Parathyroid adenoma (tissue), 2 donors: Measurements from ENCODE around the gene GTF2IRD1.

Source experiments
- H2AFZ ChIP-seq: fragments of 300-600 bp; sonication (generic); one replicate; pipeline ENCODE4 v1.7.0; 2017; ENCODE audit warnings: antibody characterized with exemption, mild to moderate bottlenecking
- H3K27ac ChIP-seq: fragments of 300-600 bp; sonication (generic); one replicate; pipeline ENCODE4 v1.7.0; 2017
- H3K27me3 ChIP-seq: fragments of 300-600 bp; sonication (generic); one replicate; pipeline ENCODE4 v1.7.0; 2017; ENCODE audit warnings: low read length; ENCODE audit not compliant: control insufficient read depth, insufficient read depth
- H3K36me3 ChIP-seq: fragments of 300-600 bp; sonication (generic); one replicate; pipeline ENCODE4 v1.7.0; 2017; ENCODE audit warnings: low read length; ENCODE audit not compliant: control insufficient read depth, insufficient read depth
- H3K4me1 ChIP-seq: fragments of 300-600 bp; sonication (generic); one replicate; pipeline ENCODE4 v1.7.0; 2017; ENCODE audit warnings: control low read depth
- H3K4me2 ChIP-seq: fragments of 300-600 bp; sonication (generic); one replicate; pipeline ENCODE4 v1.7.0; 2017; ENCODE audit warnings: low read length
- H3K4me3 ChIP-seq: fragments of 300-600 bp; sonication (generic); one replicate; pipeline ENCODE4 v1.7.0; 2017; ENCODE audit warnings: low read depth, low read length
- H3K79me2 ChIP-seq: fragments of 300-600 bp; sonication (generic); one replicate; pipeline ENCODE4 v1.7.0; 2017; ENCODE audit warnings: control low read depth
- H3K9ac ChIP-seq: fragments of 300-600 bp; sonication (generic); one replicate; pipeline ENCODE4 v1.7.0; 2017; ENCODE audit warnings: mild to moderate bottlenecking
- H3K9me3 ChIP-seq: fragments of 300-600 bp; sonication (generic); one replicate; pipeline ENCODE4 v1.7.0; 2017; ENCODE audit warnings: low read length; ENCODE audit not compliant: control insufficient read depth
- CTCF ChIP-seq: fragments of 300-600 bp; sonication (generic); IDR thresholded peaks from one replicate; pipeline ENCODE4 v1.7.0; 2017; ENCODE audit warnings: antibody characterized with exemption, mild to moderate bottlenecking
- donor health status: primary hyperparathyroidism.

Gene GTF2IRD1

DNA sequence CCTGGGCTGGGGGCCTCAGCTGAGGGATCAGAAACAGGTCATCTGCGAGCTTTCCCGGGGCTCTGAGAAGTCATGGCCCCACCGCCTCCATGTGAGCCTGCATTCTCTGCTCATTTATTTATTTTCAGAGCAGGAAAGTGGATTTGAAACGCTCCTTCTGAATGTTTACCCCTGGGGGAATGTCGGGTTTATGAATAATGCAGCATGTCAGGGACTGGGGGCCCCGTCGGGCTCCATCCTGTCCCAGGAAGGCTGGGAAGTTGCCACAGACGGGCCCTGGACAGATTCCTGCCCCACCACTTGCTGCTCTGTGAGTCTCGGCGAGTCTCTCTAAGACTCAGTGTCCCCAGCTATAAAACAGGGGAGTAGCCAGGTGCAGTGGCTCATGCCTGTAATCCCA is 11.9 kb upstream of the GTF2IRD1 start:
- Histone ChIP-seq H3K4me3 (no peak overlapping the region), H3K36me3 (no peaks in the 10 kb centered on the region), H3K79me2 (no peaks in the 10 kb centered on the region), H3K4me1 (peaks cover 7% of the 10 kb centered on the region), H2AFZ (no peak overlapping the region), H3K9ac (no peak overlapping the region), H3K9me3 (no peaks in the 10 kb centered on the region), H3K27ac (no peak overlapping the region), H3K4me2 (no peak overlapping the region), H3K27me3 (no peaks in the 10 kb centered on the region)
- no peak for TF ChIP-seq CTCF

DNA sequence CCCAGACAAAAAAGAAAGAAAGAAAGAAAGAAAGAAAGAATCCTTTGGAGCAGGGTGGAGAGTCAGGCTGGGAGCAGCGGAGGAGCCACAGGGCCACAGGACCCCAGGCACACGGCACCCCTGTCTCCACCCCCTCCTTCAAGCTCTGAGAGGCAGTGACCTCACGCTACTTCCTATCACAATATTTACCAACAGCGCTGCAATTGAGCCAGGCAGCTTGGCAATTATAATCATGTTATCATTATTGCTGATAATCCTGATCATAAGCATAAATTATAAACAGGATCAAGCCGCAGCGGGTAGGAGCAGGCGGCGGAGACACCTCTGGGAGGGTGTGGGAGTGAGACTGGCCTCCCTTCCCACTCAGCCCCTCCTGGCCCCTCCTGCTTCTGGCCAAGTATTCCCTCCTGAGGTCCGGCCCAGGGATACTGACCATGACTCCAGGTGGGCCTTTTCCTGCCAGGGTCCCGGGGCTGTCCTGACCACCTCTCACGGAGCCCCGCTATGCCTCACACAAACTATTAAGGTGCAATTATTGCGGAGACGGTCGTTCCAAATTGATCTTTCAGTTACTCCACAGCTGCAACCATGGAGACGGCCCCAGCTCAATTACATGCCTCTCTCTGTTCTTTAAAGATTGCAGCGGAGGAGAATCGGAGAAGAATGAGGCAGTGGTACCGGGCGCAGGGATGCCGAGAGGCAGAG is 10.0 kb upstream of the GTF2IRD1 start:
- no peaks in the 10 kb centered on the region for H3K9me3 ChIP-seq
- no peaks in the 10 kb centered on the region for H3K27me3 ChIP-seq
- H3K9ac ChIP-seq: no peak overlapping the region
- no peak overlapping the region for H2AFZ ChIP-seq
- TF ChIP-seq CTCF: no peak
- no peak overlapping the region for H3K27ac ChIP-seq
- H3K4me2 ChIP-seq: no peak overlapping the region
- H3K79me2 ChIP-seq: no peaks in the 10 kb centered on the region
- no peak overlapping the region for H3K4me3 ChIP-seq
- H3K4me1 ChIP-seq: peaks cover 7% of the 10 kb centered on the region
- H3K36me3 ChIP-seq: no peaks in the 10 kb centered on the region

DNA sequence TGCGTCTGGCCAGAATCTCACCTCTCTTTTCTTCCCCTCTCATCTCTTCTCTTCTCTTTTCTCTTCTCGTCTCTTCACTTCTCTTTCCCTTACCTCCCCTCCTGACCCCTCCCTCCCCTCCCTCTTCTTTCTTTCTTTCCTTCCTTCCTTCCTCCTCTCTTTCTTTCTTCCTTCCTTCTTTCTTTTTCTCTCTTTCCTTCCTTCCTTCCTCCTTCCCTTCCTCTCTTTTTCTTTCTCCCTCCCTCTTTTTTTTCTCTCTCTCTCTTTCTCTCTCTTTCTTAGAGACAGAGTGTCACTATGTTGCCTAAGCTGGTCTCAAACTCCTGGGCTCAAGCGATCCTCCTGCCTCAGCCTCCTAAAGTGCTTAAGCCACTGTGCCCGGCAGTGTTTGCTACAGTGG is 4.6 kb upstream of the GTF2IRD1 start:
- H3K9me3 ChIP-seq: no peaks in the 10 kb centered on the region
- H3K27ac ChIP-seq: no peak overlapping the region
- no peak overlapping the region for H3K4me3 ChIP-seq
- H3K4me2 ChIP-seq: no peak overlapping the region
- no peaks in the 10 kb centered on the region for H3K27me3 ChIP-seq
- H2AFZ ChIP-seq: no peak overlapping the region
- H3K9ac ChIP-seq: no peak overlapping the region
- H3K79me2 ChIP-seq: no peaks in the 10 kb centered on the region
- H3K36me3 ChIP-seq: no peaks in the 10 kb centered on the region
- no peaks in the 10 kb centered on the region for H3K4me1 ChIP-seq
- no peak for TF ChIP-seq CTCF

- no peak overlapping the region for H3K9ac ChIP-seq
- H3K27ac ChIP-seq: no peak overlapping the region
- H3K27me3 ChIP-seq: no peaks in the 10 kb centered on the region
- peaks cover 2% of the 10 kb centered on the region for H3K4me1 ChIP-seq
- H2AFZ ChIP-seq: no peak overlapping the region
- H3K4me3 ChIP-seq: no peak overlapping the region
- H3K9me3 ChIP-seq: no peaks in the 10 kb centered on the region
- H3K36me3 ChIP-seq: no peaks in the 10 kb centered on the region
- H3K4me2 ChIP-seq: no peak overlapping the region
- H3K79me2 ChIP-seq: no peaks in the 10 kb centered on the region
- peak; percentile 67 for TF ChIP-seq CTCF
Measured at GRCh38 chr7:74449809-74450397, 3.8 kb upstream of the GTF2IRD1 start.
